SU-DHL-6 (cell line): ENCODE results near the gene MYL12B.

Experiments used
- H2AFZ ChIP-seq: fragments of 200-600 bp; sonication (generic); 2 replicates; pipeline ENCODE4 v1.6.1; 2014; ENCODE audit warnings: low read depth, mild to moderate bottlenecking, moderate library complexity, mixed read lengths, antibody characterized with exemption, low read length; ENCODE audit not compliant: severe bottlenecking
- H3F3A ChIP-seq: fragments of 200-600 bp; shearing (Covaris generic); 2 replicates; pipeline ENCODE4 v1.6.0; 2016; ENCODE audit warnings: antibody characterized with exemption, mild to moderate bottlenecking; ENCODE audit not compliant: insufficient read depth
- H3K27ac ChIP-seq: fragments of 200-600 bp; sonication (generic); 2 replicates; pipeline ENCODE4 v1.5.1; 2016; ENCODE audit warnings: low read depth, mild to moderate bottlenecking, low read length, moderate library complexity, mixed read lengths
- H3K27me3 ChIP-seq: fragments of 200-600 bp; sonication (generic), shearing (Covaris generic); 2 replicates; pipeline ENCODE4 v1.6.0; 2014; ENCODE audit warnings: mild to moderate bottlenecking, low read length
- H3K36me3 ChIP-seq: fragments of 200-600 bp; sonication (generic); 2 replicates; pipeline ENCODE4 v1.6.1; 2014; ENCODE audit warnings: mild to moderate bottlenecking, low read length, mixed read lengths
- H3K4me2 ChIP-seq: fragments of 300-600, 200-600 bp; shearing (Covaris generic), sonication (generic); 2 replicates; pipeline ENCODE4 v1.6.0; 2014; ENCODE audit warnings: low read length, low read depth, mild to moderate bottlenecking; ENCODE audit not compliant: poor library complexity, severe bottlenecking
- H3K4me3 ChIP-seq: fragments of 200-600 bp; sonication (generic); 2 replicates; pipeline ENCODE4 v1.5.1; 2014; ENCODE audit warnings: antibody characterized with exemption, low read length, mild to moderate bottlenecking, mixed read lengths; ENCODE audit not compliant: insufficient read depth, poor library complexity, severe bottlenecking
- H3K79me2 ChIP-seq: fragments of 200-600 bp; sonication (generic); 2 replicates; pipeline ENCODE4 v1.6.1; 2014; ENCODE audit warnings: mild to moderate bottlenecking, low read length, moderate library complexity; ENCODE audit not compliant: insufficient read depth
- H3K9ac ChIP-seq: fragments of 200-600 bp; sonication (generic); 2 replicates; pipeline ENCODE4 v1.7.0; 2014; ENCODE audit warnings: mild to moderate bottlenecking, low read length
- H3K9me2 ChIP-seq: fragments of 200-600 bp; sonication (generic); replicated peaks from 2 replicates; pipeline ENCODE4 v1.6.1; 2014; ENCODE audit warnings: low read length; ENCODE audit not compliant: insufficient read depth
- H3K9me3 ChIP-seq: fragments of 200-600 bp; sonication (generic); 2 replicates; pipeline ENCODE4 v1.6.1; 2014; ENCODE audit warnings: low read length, mixed read lengths; ENCODE audit not compliant: insufficient read depth
- H4K20me1 ChIP-seq: fragments of 200-600 bp; sonication (generic); 2 replicates; pipeline ENCODE4 v1.6.1; 2014; ENCODE audit warnings: low read depth, mild to moderate bottlenecking, antibody characterized with exemption, low read length, moderate library complexity, mixed read lengths
- CTCF ChIP-seq: fragments of 200-600 bp; sonication (generic); IDR thresholded peaks from one replicate; pipeline ENCODE4 v1.5.1; 2017; ENCODE audit warnings: antibody characterized with exemption, mild to moderate bottlenecking, low read length, moderate library complexity; ENCODE audit not compliant: insufficient read depth, poor library complexity, severe bottlenecking
- EZH2phosphoT487 ChIP-seq: fragments of 200-600 bp; sonication (generic), shearing (Covaris generic); conservative IDR thresholded peaks from 2 replicates; pipeline ENCODE4 v1.6.1; 2018; ENCODE audit warnings: mild to moderate bottlenecking, antibody characterized with exemption, low read length, moderate library complexity, mixed read lengths

MYL12B gene

GRCh38 chr18:3321133-3321812, 59.3 kb downstream of the MYL12B start:
- H3K4me2 ChIP-seq, result no peak overlapping the region
- H3K9me2 ChIP-seq, result no peaks in the 10 kb centered on the region
- H2AFZ ChIP-seq, result no peak overlapping the region
- no peak overlapping the region for H3K9ac ChIP-seq
- TF ChIP-seq CTCF, result no peak
- no peak for TF ChIP-seq EZH2phosphoT487
- H3K27me3 ChIP-seq, result no peaks in the 10 kb centered on the region
- no peaks in the 10 kb centered on the region for H3F3A ChIP-seq
- H3K79me2 ChIP-seq, result no peaks in the 10 kb centered on the region
- H3K36me3 ChIP-seq, result no peaks in the 10 kb centered on the region
- H3K4me3 ChIP-seq, result no peak overlapping the region
- no peaks in the 10 kb centered on the region for H4K20me1 ChIP-seq
- H3K9me3 ChIP-seq, result no peaks in the 10 kb centered on the region
- H3K27ac ChIP-seq, result no peak overlapping the region

DNA sequence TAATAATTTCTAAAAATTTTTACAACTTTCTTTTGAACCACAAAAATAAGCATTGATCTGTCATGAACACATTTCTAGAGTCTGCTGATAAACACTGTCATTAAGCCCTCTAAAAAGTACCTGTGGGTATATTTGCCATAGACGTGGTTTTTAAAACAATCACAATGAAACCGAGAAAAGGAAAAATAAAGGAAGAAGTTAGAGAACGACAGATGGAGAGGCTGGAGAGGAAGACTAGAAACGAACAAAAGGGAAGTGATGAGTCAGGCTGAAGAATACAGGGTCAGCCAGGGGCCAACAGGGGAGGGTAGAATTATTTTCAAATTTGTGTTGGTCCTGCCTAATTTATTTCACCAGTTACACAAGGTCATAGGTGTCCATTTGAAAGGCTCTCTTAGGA, 62.0 kb downstream of the MYL12B start:
- no peak overlapping the region for H2AFZ ChIP-seq
- no peak overlapping the region for H3K9ac ChIP-seq
- no peak for TF ChIP-seq CTCF
- TF ChIP-seq EZH2phosphoT487, result no peak

More for the DNA sequence above, 62.0 kb downstream of the MYL12B start:
- Histone ChIP-seq H3K9me3 (no peaks in the 10 kb centered on the region), H4K20me1 (no peaks in the 10 kb centered on the region), H3K4me3 (no peak overlapping the region), H3K36me3 (no peaks in the 10 kb centered on the region), H3K79me2 (no peaks in the 10 kb centered on the region), H3K27me3 (no peaks in the 10 kb centered on the region), H3K9me2 (no peaks in the 10 kb centered on the region), H3K27ac (no peak overlapping the region), H3K4me2 (no peak overlapping the region), H3F3A (no peaks in the 10 kb centered on the region)
